GM18870 (cell line): ENCODE data around the gene GABRB3.
"Not testable (repeated sequence)": the region's sequence is repeated elsewhere in the genome, so short reads cannot be mapped to it uniquely, and the experiment has no call there.

Experiments
- ATAC-seq: cut with Tn5 transposase; IDR thresholded peaks from one replicate; pipeline ENCODE4 v1.9.1; 2021; ENCODE audit warnings: moderate library complexity; ENCODE audit not compliant: unreplicated experiment

GABRB3 gene

GRCh38 chr15:26736502-26737248 lies 36.2 kb downstream of the GABRB3 start:
- no peak for ATAC-seq

GRCh38 chr15:26731965-26732364 lies 40.9 kb downstream of the GABRB3 start:
- no peak for ATAC-seq

- ATAC-seq: no peak
Observed at GRCh38 chr15:26729581-26729980, 43.3 kb downstream of the GABRB3 start.

DNA sequence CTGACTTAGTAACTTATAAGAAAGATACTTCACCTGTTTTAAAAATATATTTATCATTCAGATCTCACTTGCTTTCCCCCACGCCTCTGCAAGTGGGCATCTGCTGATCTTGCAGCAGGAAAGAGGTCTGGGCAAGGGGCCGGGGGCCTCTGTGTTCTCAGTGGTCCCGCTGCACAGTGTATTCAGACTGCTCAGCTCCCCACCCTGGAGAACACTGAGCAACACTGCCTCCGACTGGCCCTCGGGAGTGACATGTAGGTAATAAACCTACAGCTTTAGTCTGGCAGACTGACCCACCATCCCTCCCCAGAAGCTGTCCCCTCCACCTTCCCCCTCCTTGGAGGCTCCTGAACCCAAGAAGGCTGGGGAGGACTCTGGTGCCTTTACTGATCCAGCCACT lies 43.8 kb downstream of the GABRB3 start:
- no peak for ATAC-seq

- ATAC-seq: no peak
Observed at GRCh38 chr15:26724381-26725150, 48.3 kb downstream of the GABRB3 start.

- ATAC-seq: no peak
Observed at GRCh38 chr15:26722621-26723160, 50.2 kb downstream of the GABRB3 start.

- ATAC-seq: no peak
Observed at GRCh38 chr15:26721232-26721967, 51.5 kb downstream of the GABRB3 start.

- no peak for ATAC-seq
Observed at GRCh38 chr15:26720546-26720945, 52.3 kb downstream of the GABRB3 start.

- not testable (repeated sequence) for ATAC-seq
Observed at GRCh38 chr15:26719866-26720265, 53.0 kb downstream of the GABRB3 start.

DNA sequence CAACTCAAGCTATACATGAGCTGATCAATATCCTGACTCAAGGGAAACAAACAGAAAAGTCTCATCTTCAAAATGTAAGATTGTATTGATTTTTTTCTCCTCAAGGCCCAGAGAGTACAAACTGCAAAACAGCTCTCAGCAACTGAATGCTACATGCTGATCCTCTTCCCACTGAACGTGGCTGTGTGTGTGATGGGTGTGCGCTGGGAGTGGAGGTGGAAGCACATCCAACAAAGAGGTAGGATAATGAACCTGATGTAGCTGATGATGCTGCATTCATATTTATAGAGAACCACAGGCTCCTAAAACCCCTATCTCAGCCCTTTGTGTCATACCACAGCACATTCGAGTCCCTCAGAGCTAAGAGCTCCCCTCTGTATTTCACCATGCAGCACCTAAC lies 56.8 kb downstream of the GABRB3 start:
- ATAC-seq: no peak

GRCh38 chr15:26713498-26713897 lies 59.4 kb downstream of the GABRB3 start:
- no peak for ATAC-seq

DNA sequence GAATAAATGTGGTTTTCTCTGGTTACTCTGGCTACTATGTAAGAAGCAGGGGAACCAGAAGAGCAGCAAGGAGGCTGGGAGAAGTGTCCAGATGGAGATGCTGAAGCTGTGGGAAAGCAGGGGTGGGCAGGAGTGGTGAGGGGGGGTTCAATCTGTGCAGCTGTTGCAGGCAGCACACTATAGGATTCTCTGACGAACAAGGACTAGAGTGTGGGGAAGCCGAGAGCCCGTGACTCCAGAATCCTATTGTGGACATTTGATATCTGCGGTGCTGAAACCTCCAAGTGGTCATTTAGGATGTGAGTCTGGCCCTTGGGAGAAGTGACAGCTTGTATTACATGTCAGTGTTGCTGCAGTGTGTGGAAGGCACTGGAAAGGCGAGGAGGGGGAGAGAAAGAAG lies 60.5 kb downstream of the GABRB3 start:
- ATAC-seq: no peak

DNA sequence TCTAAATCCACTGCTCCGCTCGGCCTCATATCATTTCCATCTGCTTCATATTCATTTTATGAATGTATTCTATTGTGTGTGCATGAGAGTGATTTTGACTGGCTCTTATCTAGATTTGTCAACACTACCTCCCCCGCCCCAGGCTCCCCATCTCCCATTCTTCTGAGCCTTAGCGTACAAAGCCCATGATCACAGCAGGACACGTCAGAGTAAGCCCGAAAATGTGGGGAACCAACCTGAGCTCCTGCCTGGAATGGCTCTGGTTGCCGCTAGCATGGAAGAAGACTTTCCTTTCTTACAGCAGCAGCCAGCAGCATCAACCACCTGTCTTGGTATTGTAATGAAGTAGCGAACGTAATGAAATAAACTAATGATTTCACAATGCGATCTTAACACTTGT lies 61.4 kb downstream of the GABRB3 start:
- no peak for ATAC-seq

GRCh38 chr15:26702381-26702780 lies 70.5 kb downstream of the GABRB3 start:
- ATAC-seq: no peak

- no peak for ATAC-seq
Observed at GRCh38 chr15:26698555-26698954, 74.3 kb downstream of the GABRB3 start.

DNA sequence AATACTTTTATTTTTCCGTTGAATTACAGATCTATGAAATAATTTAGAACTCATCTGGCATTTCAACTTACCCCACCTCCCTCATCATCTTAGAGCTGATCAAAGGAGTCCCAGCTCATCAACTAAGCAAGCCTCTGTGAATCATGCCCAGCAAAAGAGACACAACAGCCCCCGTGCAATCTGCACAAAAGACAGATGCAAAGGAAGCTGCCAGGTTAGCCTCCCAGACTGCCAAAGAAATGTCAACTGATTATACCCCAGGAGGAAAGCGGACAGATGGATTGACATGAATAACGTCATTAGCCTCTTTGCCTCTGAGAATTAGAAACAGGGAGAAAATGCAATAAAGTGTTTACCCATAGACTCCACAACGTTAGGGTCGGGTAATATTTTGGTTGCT lies 75.0 kb downstream of the GABRB3 start:
- no peak for ATAC-seq

DNA sequence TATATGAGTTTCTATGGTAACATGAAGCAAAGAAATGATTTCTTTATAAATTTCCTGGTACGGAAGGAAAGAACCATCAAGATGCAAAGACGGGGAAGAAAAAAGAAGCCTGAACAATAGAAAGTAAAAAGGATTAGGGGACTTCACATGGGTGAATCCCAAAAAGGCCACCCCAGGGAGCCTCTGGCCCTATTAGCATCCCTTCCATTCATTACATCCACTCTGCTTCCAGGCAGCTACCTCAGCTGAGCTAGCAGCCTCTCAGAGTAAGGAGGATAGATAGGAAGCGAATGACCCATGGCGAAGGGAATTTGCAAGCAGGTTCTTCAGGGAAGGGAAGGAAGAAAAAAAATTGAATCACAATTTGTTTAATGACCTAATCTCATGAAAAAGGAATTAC lies 81.6 kb downstream of the GABRB3 start:
- no peak for ATAC-seq

- no peak for ATAC-seq
Observed at GRCh38 chr15:26690778-26691177, 82.1 kb downstream of the GABRB3 start.

- no peak for ATAC-seq
Observed at GRCh38 chr15:26689462-26689861, 83.4 kb downstream of the GABRB3 start.

- ATAC-seq: no peak
Observed at GRCh38 chr15:26686547-26687187, 86.2 kb downstream of the GABRB3 start.

- no peak for ATAC-seq
Observed at GRCh38 chr15:26682598-26683164, 90.2 kb downstream of the GABRB3 start.
